HG03159 (cell line): ENCODE data around the gene OSBPL10.
A peak's percentile ranks its signal among the peaks of the same experiment; 100 is the strongest.
"Not testable (repeated sequence)": the region's sequence is repeated elsewhere in the genome, so short reads cannot be mapped to it uniquely, and the experiment has no call there.

Experiments used
- ATAC-seq: cut with Tn5 transposase; IDR thresholded peaks from one replicate; pipeline ENCODE4 v1.9.1; 2021; ENCODE audit warnings: mild to moderate bottlenecking, moderate library complexity; ENCODE audit not compliant: unreplicated experiment

Gene OSBPL10

GRCh38 chr3:31995026-31995425 lies 14.0 kb upstream of the OSBPL10 start:
- not testable (repeated sequence) for ATAC-seq

- no peak for ATAC-seq
Measured at GRCh38 chr3:31993843-31994242, 12.8 kb upstream of the OSBPL10 start.

- not testable (repeated sequence) for ATAC-seq
Measured at GRCh38 chr3:31992995-31993394, 11.9 kb upstream of the OSBPL10 start.

GRCh38 chr3:31988271-31988670 lies 7.2 kb upstream of the OSBPL10 start:
- ATAC-seq = no peak

GRCh38 chr3:31985831-31986230 lies 4.8 kb upstream of the OSBPL10 start:
- no peak for ATAC-seq

- ATAC-seq = no peak
Measured at GRCh38 chr3:31984321-31984720, 3.3 kb upstream of the OSBPL10 start.

- peak; percentile 54 for ATAC-seq
Measured at GRCh38 chr3:31980530-31981205, 394 bp downstream of the OSBPL10 start.

GRCh38 chr3:31979001-31979697 lies 1.9 kb downstream of the OSBPL10 start:
- no peak for ATAC-seq

GRCh38 chr3:31978553-31978952 lies 2.5 kb downstream of the OSBPL10 start:
- ATAC-seq = no peak

- no peak for ATAC-seq
Measured at GRCh38 chr3:31977736-31978135, 3.3 kb downstream of the OSBPL10 start.

- no peak for ATAC-seq
Measured at GRCh38 chr3:31976302-31976701, 4.8 kb downstream of the OSBPL10 start.

GRCh38 chr3:31974964-31975363 lies 6.1 kb downstream of the OSBPL10 start:
- no peak for ATAC-seq

- ATAC-seq = no peak
Measured at GRCh38 chr3:31974471-31974870, 6.6 kb downstream of the OSBPL10 start.

- no peak for ATAC-seq
Measured at GRCh38 chr3:31973837-31974236, 7.2 kb downstream of the OSBPL10 start.

- no peak for ATAC-seq
Measured at GRCh38 chr3:31973081-31973480, 8.0 kb downstream of the OSBPL10 start.

- no peak for ATAC-seq
Measured at GRCh38 chr3:31971607-31972006, 9.5 kb downstream of the OSBPL10 start.

- ATAC-seq = no peak
Measured at GRCh38 chr3:31968927-31969418, 12.1 kb downstream of the OSBPL10 start.

GRCh38 chr3:31968369-31968926 lies 12.6 kb downstream of the OSBPL10 start:
- no peak for ATAC-seq

GRCh38 chr3:31967592-31967991 lies 13.5 kb downstream of the OSBPL10 start:
- ATAC-seq = no peak

- ATAC-seq = no peak
Measured at GRCh38 chr3:31966978-31967591, 14.0 kb downstream of the OSBPL10 start.

- no peak for ATAC-seq
Measured at GRCh38 chr3:31962801-31963205, 18.3 kb downstream of the OSBPL10 start.
